Stimulated activated naive CD4-positive, alpha-beta T cell treated with Interleukin-2 at 50 U/mL for 16 hours (primary cell): ENCODE measurements around the gene ARMS2.

Experiments
- DNase-seq: peaks from one replicate; lab custom pipeline; 2025; lab: John Stamatoyannopoulos, UW

ARMS2 gene

GRCh38 chr10:122454071-122454470 lies 382 bp upstream of the ARMS2 start:
- DNase-seq: no peak

- no peak for DNase-seq
Observed at GRCh38 chr10:122455376-122456079, 1.1 kb downstream of the ARMS2 start.

- DNase-seq: no peak
Observed at GRCh38 chr10:122457934-122458333, 3.5 kb downstream of the ARMS2 start.

GRCh38 chr10:122458693-122459092 lies 4.2 kb downstream of the ARMS2 start:
- no peak for DNase-seq

- no peak for DNase-seq
Observed at GRCh38 chr10:122459561-122460273, 5.3 kb downstream of the ARMS2 start.

- no peak for DNase-seq
Observed at GRCh38 chr10:122460891-122461293, 6.4 kb downstream of the ARMS2 start.

- DNase-seq: no peak
Observed at GRCh38 chr10:122461367-122461728, 6.9 kb downstream of the ARMS2 start, which contains the start of gene HTRA1. TSS of gene HTRA1 (plus strand) at chr10:122461553. CDS start at chr10:122461653, 100 bp downstream.

GRCh38 chr10:122461729-122462532 lies 7.5 kb downstream of the ARMS2 start:
- DNase-seq: no peak

GRCh38 chr10:122462533-122463465 lies 8.3 kb downstream of the ARMS2 start:
- no peak for DNase-seq

GRCh38 chr10:122463466-122464249 lies 9.2 kb downstream of the ARMS2 start:
- no peak for DNase-seq

- DNase-seq: no peak
Observed at GRCh38 chr10:122464250-122464510, 9.7 kb downstream of the ARMS2 start.

- DNase-seq: no peak
Observed at GRCh38 chr10:122464586-122464985, 10.1 kb downstream of the ARMS2 start.

- no peak for DNase-seq
Observed at GRCh38 chr10:122465401-122466040, 11.1 kb downstream of the ARMS2 start.

- no peak for DNase-seq
Observed at GRCh38 chr10:122466951-122467381, 12.5 kb downstream of the ARMS2 start.

- no peak for DNase-seq
Observed at GRCh38 chr10:122467701-122468100, 13.2 kb downstream of the ARMS2 start.

- DNase-seq: no peak
Observed at GRCh38 chr10:122468307-122468925, 14.0 kb downstream of the ARMS2 start.

GRCh38 chr10:122468926-122469781 lies 14.7 kb downstream of the ARMS2 start:
- no peak for DNase-seq

GRCh38 chr10:122469848-122470247 lies 15.4 kb downstream of the ARMS2 start:
- no peak for DNase-seq

- no peak for DNase-seq
Observed at GRCh38 chr10:122471531-122472177, 17.2 kb downstream of the ARMS2 start.
